Measurements from ENCODE around the gene USP9X.

Gene USP9X

DNA sequence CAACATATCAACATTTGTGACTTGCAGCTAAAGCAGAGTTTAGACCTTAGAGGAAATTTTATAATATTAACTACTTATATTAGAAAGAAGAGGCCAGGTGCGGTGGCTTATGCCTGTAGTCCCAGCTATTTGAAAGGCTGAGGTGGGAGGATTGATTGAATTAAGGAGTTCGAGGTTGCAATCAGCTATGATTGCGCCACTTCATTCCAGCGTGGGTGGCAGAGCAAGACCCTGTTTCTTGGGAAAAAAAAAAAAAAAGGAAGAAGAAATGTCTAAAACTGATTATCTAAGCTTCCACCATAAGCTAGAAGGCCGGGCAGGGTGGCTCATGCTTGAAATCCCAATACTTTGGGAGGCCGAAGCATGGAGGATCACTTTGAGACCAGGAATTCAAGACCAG lies 42.0 kb upstream of the USP9X start:
- H3K9me3 ChIP-seq (ENCODE audit: low read length): no peaks in the 10 kb centered on the region
- H2AFZ ChIP-seq (ENCODE audit: low read length): no peak overlapping the region
- no peak for TF ChIP-seq EZH2 (IDR thresholded peaks at IDR 0.05; ENCODE audit: borderline replicate concordance, low read length)
- TF ChIP-seq, protein P1, sequence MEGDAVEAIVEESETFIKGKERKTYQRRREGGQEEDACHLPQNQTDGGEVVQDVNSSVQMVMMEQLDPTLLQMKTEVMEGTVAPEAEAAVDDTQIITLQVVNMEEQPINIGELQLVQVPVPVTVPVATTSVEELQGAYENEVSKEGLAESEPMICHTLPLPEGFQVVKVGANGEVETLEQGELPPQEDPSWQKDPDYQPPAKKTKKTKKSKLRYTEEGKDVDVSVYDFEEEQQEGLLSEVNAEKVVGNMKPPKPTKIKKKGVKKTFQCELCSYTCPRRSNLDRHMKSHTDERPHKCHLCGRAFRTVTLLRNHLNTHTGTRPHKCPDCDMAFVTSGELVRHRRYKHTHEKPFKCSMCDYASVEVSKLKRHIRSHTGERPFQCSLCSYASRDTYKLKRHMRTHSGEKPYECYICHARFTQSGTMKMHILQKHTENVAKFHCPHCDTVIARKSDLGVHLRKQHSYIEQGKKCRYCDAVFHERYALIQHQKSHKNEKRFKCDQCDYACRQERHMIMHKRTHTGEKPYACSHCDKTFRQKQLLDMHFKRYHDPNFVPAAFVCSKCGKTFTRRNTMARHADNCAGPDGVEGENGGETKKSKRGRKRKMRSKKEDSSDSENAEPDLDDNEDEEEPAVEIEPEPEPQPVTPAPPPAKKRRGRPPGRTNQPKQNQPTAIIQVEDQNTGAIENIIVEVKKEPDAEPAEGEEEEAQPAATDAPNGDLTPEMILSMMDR (IDR thresholded peaks at IDR 0.05; ENCODE audit: low read length): no peak
- no peak overlapping the region for H3K27ac ChIP-seq (ENCODE audit: low read depth, low read length, poor library complexity, severe bottlenecking)
- no peaks in the 10 kb centered on the region for H4K20me1 ChIP-seq (ENCODE audit: insufficient read depth, low read length)
- H3K4me3 ChIP-seq (ENCODE audit: low read depth, low read length, poor library complexity, severe bottlenecking): no peak overlapping the region
- no peaks in the 10 kb centered on the region for H3K36me3 ChIP-seq (ENCODE audit: insufficient read depth, low read length)
- H3K27me3 ChIP-seq (ENCODE audit: insufficient read depth, low read length): no peaks in the 10 kb centered on the region
- no peaks in the 10 kb centered on the region for H3K4me1 ChIP-seq (ENCODE audit: insufficient read depth, low read length, severe bottlenecking)
- no peaks in the 10 kb centered on the region for H3K79me2 ChIP-seq (ENCODE audit: insufficient read depth, low read length)
- no peak overlapping the region for H3K4me2 ChIP-seq (ENCODE audit: low read length)
- H3K9me2 ChIP-seq (ENCODE audit: low read depth, low read length): no peaks in the 10 kb centered on the region
- no peaks in the 10 kb centered on the region for H3F3A ChIP-seq (ENCODE audit: insufficient read depth, low read length)
- no peak overlapping the region for H3K9ac ChIP-seq (ENCODE audit: low read length)

GRCh38 chrX:41043674-41044345 lies 41.4 kb upstream of the USP9X start:
- Histone ChIP-seq H3K27me3 (ENCODE audit: insufficient read depth, low read length) (no peaks in the 10 kb centered on the region), H3K79me2 (ENCODE audit: insufficient read depth, low read length) (no peaks in the 10 kb centered on the region), H3K4me2 (ENCODE audit: low read length) (no peak overlapping the region), H3K9ac (ENCODE audit: low read length) (no peak overlapping the region), H3K27ac (ENCODE audit: low read depth, low read length, poor library complexity, severe bottlenecking) (no peak overlapping the region), H3K36me3 (ENCODE audit: insufficient read depth, low read length) (no peaks in the 10 kb centered on the region), H3K4me3 (ENCODE audit: low read depth, low read length, poor library complexity, severe bottlenecking) (no peak overlapping the region), H4K20me1 (ENCODE audit: insufficient read depth, low read length) (no peaks in the 10 kb centered on the region), H2AFZ (ENCODE audit: low read length) (no peak overlapping the region), H3K4me1 (ENCODE audit: insufficient read depth, low read length, severe bottlenecking) (no peaks in the 10 kb centered on the region), H3K9me3 (ENCODE audit: low read length) (no peaks in the 10 kb centered on the region), H3K9me2 (ENCODE audit: low read depth, low read length) (no peaks in the 10 kb centered on the region), H3F3A (ENCODE audit: insufficient read depth, low read length) (no peaks in the 10 kb centered on the region)
- TF ChIP-seq EZH2 (IDR thresholded peaks at IDR 0.05; ENCODE audit: borderline replicate concordance, low read length): no peak
- TF ChIP-seq, protein P1 (IDR thresholded peaks at IDR 0.05; ENCODE audit: low read length): no peak

GRCh38 chrX:41045960-41046567 lies 39.2 kb upstream of the USP9X start:
- H2AFZ ChIP-seq (ENCODE audit: low read length): no peak overlapping the region
- no peaks in the 10 kb centered on the region for H3K36me3 ChIP-seq (ENCODE audit: insufficient read depth, low read length)
- H3K9ac ChIP-seq (ENCODE audit: low read length): no peak overlapping the region
- H4K20me1 ChIP-seq (ENCODE audit: insufficient read depth, low read length): no peaks in the 10 kb centered on the region
- H3F3A ChIP-seq (ENCODE audit: insufficient read depth, low read length): no peaks in the 10 kb centered on the region
- no peak overlapping the region for H3K4me2 ChIP-seq (ENCODE audit: low read length)
- no peaks in the 10 kb centered on the region for H3K9me3 ChIP-seq (ENCODE audit: low read length)
- H3K4me1 ChIP-seq (ENCODE audit: insufficient read depth, low read length, severe bottlenecking): no peaks in the 10 kb centered on the region
- H3K9me2 ChIP-seq (ENCODE audit: low read depth, low read length): no peaks in the 10 kb centered on the region
- no peak overlapping the region for H3K27ac ChIP-seq (ENCODE audit: low read depth, low read length, poor library complexity, severe bottlenecking)
- H3K27me3 ChIP-seq (ENCODE audit: insufficient read depth, low read length): no peaks in the 10 kb centered on the region
- no peaks in the 10 kb centered on the region for H3K79me2 ChIP-seq (ENCODE audit: insufficient read depth, low read length)
- H3K4me3 ChIP-seq (ENCODE audit: low read depth, low read length, poor library complexity, severe bottlenecking): no peak overlapping the region
- TF ChIP-seq, protein P1 (IDR thresholded peaks at IDR 0.05; ENCODE audit: low read length): no peak
- TF ChIP-seq EZH2 (IDR thresholded peaks at IDR 0.05; ENCODE audit: borderline replicate concordance, low read length): no peak

Measured in OCI-LY1 (cell line).